ENCODE data around the gene ESRRA.

GRCh38 chr11:64296236-64296635 lies 9.1 kb upstream of the ESRRA start:
- no peak for TF ChIP-seq EZH2phosphoT487 (IDR thresholded peaks at IDR 0.05; ENCODE audit: insufficient read depth, low read depth)
- TF ChIP-seq EZH2 (IDR thresholded peaks at IDR 0.05; ENCODE audit: insufficient read depth, poor library complexity, severe bottlenecking): no peak

All from GM23248 (cell line).